GM12801 (cell line): Measurements from ENCODE around the gene CNEP1R1.

Source experiments
- TF ChIP-seq, protein P1 (sequence below): IDR thresholded peaks from one replicate; pipeline ENCODE4 v1.5.1; 2011; ENCODE audit warnings: control low read depth; ENCODE audit not compliant: insufficient read length; ENCODE audit errors: extremely low read depth

Gene CNEP1R1

GRCh38 chr16:50065241-50065623 is 40.2 kb downstream of the CNEP1R1 start:
- TF ChIP-seq, protein P1, sequence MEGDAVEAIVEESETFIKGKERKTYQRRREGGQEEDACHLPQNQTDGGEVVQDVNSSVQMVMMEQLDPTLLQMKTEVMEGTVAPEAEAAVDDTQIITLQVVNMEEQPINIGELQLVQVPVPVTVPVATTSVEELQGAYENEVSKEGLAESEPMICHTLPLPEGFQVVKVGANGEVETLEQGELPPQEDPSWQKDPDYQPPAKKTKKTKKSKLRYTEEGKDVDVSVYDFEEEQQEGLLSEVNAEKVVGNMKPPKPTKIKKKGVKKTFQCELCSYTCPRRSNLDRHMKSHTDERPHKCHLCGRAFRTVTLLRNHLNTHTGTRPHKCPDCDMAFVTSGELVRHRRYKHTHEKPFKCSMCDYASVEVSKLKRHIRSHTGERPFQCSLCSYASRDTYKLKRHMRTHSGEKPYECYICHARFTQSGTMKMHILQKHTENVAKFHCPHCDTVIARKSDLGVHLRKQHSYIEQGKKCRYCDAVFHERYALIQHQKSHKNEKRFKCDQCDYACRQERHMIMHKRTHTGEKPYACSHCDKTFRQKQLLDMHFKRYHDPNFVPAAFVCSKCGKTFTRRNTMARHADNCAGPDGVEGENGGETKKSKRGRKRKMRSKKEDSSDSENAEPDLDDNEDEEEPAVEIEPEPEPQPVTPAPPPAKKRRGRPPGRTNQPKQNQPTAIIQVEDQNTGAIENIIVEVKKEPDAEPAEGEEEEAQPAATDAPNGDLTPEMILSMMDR, result no peak

- TF ChIP-seq, protein P1, result no peak
Observed at GRCh38 chr16:50065624-50066481, 40.8 kb downstream of the CNEP1R1 start, which contains the start of gene HEATR3. Gene HEATR3, plus strand, starts transcription at chr16:50065970. Its CDS starts 162 bp downstream, at chr16:50066132.

DNA sequence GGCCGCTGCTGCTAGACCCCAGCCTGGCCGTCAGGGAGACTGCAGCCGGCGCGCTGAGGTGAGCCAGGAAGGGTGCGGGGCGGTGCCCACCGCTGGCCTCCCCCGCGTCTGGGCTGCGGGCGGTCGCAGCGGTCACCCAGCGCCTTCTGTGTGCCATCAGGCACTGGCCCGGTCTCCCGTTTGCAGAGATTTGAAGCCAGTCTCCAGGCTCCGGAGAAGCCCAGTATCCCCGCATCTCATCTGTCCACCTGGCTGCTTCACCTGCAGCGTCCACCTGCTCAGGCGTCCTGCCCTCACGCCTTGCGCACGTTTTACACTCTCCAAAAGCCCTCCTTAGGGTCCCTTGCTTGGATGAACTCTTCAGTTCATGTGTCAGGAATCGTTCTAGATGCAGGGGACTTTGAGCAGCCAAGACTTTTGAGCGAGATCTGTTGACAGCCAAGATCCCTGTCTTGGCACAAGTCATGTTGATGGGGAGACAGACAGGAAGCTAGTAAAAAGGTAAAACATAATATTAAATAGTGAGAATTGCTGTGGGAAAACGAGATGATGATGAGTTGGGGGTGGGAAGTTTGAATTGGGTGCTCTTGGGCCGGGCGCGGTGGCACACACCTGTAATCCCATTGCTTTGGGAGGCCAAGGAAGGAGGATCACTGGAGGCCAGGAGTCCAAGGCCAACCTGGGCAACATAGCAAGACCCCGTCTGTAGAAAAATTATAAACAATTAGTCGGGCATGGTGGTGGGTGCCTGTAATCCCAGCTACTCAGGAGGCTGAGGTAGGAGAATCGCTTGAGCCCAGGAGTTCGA is 41.7 kb downstream of the CNEP1R1 start:
- TF ChIP-seq, protein P1, result no peak

GRCh38 chr16:50067290-50067853 is 42.3 kb downstream of the CNEP1R1 start:
- TF ChIP-seq, protein P1, result no peak

- TF ChIP-seq, protein P1, result no peak
Observed at GRCh38 chr16:50068550-50068949, 43.5 kb downstream of the CNEP1R1 start.

DNA sequence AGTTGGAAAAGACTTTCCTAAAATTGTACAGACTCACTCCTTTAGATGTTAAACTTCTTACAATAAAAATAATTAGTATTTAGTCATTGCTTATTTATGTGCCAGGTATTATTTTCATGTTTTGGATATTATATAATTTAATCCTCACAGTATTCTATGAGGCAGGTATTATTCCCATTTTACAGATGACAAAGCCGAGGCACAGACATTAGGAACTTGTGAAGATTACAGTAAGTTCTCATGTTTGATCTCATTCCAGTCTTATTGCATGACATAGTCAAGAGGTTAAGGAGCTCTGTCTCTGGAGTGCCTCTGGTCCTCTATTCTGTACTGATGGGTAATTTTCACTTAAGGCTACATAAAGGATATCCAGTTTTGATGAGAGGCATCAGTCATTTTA is 44.0 kb downstream of the CNEP1R1 start:
- TF ChIP-seq, protein P1, result no peak

GRCh38 chr16:50071075-50071671 is 46.1 kb downstream of the CNEP1R1 start:
- TF ChIP-seq, protein P1, result no peak
